Activated CD8-positive, alpha-beta T cell treated with anti-CD3 and anti-CD28 coated beads for 36 hours (primary cell): ENCODE data around the gene PRELID3B. TPM values are rescaled to one million over a fixed set of nuclear protein-coding genes. Genes with fewer than 3 reads are reported as not detected.

Experiments
- ATAC-seq: fragments of 200-7000 bp; cut with Tn5 transposase; one replicate; pipeline ENCODE4 v1.10.0; 2021; ENCODE audit warnings: mild to moderate bottlenecking, moderate library complexity
- CTCF ChIA-PET: fragments of 350-600 bp; sonication (Branson Sonifier 250); formaldehyde crosslinking; loops from one replicate; lab custom pipeline; 2021; ENCODE audit warnings: antibody characterized with exemption; lab: Charles Lee
- POLR2A ChIA-PET: fragments of 350-600 bp; sonication (Branson Sonifier 250); formaldehyde crosslinking; loops from one replicate; lab custom pipeline; 2021; ENCODE audit warnings: antibody characterized with exemption; lab: Charles Lee
- DNase-seq: peaks from one replicate; pipeline ENCODE4 v3.0.0-alpha.2; 2020
- H3K27ac Mint-ChIP-seq: one replicate; pipeline ENCODE4 v1.8.0; 2021; ENCODE audit warnings: mild to moderate bottlenecking, mixed read lengths
- H3K27me3 Mint-ChIP-seq: one replicate; pipeline ENCODE4 v1.8.0; 2021; ENCODE audit warnings: mixed read lengths
- H3K36me3 Mint-ChIP-seq: one replicate; pipeline ENCODE4 v1.8.0; 2021; ENCODE audit warnings: low read depth, mixed read lengths
- H3K4me1 Mint-ChIP-seq: one replicate; pipeline ENCODE4 v1.8.0; 2021; ENCODE audit warnings: low read depth, mixed read lengths
- H3K4me3 Mint-ChIP-seq: one replicate; pipeline ENCODE4 v1.8.0; 2021; ENCODE audit warnings: mild to moderate bottlenecking, moderate library complexity, mixed read lengths
- H3K9me3 Mint-ChIP-seq: one replicate; pipeline ENCODE4 v1.8.0; 2021; ENCODE audit warnings: mixed read lengths
- CTCF ChIP-seq: fragments of 200-600 bp; IDR thresholded peaks from one replicate; pipeline ENCODE4 v1.8.0; 2022; ENCODE audit warnings: antibody characterized with exemption, mild to moderate bottlenecking
- intact Hi-C: fragments of 100-400 bp; cut with micrococcal nuclease; formaldehyde crosslinking; loops from one replicate; pipeline ENCODE4 v1.10.0; 2022
- total RNA-seq, 2 experiments: library from RNA; stranded (reverse); gene quantifications; one replicate each; pipeline ENCODE4 v1.2.3, GENCODE V29; 2021

Gene PRELID3B
- total RNA-seq, 2 experiments from 2014 or later = 140 to 145 TPM

GRCh38 chr20:59030911-59031563, 11.5 kb downstream of the PRELID3B start:
- no peak for DNase-seq
- no peaks in the 10 kb centered on the region for H3K27me3 Mint-ChIP-seq
- peak overlapping the region; percentile 96 for H3K27ac Mint-ChIP-seq
- H3K36me3 Mint-ChIP-seq = peaks cover 69% of the 10 kb centered on the region
- POLR2A ChIA-PET = interaction anchor here (0.6 to 4.2 kb wide), 15 partner anchors 9 to 142 kb away, joined by 3 to 40 read pairs (median 6); partner anchors contain the start of genes NELFCD, PRELID3B, TUBB1 and ZNF831
- intact Hi-C loops = loop anchor here (5.0 kb wide), 1 partner anchor 139 kb away; no protein-coding TSS in a partner anchor
- TF ChIP-seq CTCF = no peak
- CTCF ChIA-PET = interaction anchor here (0.7 to 1.9 kb wide), 7 partner anchors 8 to 228 kb away, joined by 3 to 6 read pairs (median 4); partner anchors contain the start of gene NELFCD
- ATAC-seq = no peak
- peaks cover 74% of the 10 kb centered on the region for H3K4me1 Mint-ChIP-seq
- peak overlapping the region; percentile 78 for H3K4me3 Mint-ChIP-seq
- H3K9me3 Mint-ChIP-seq = no peaks in the 10 kb centered on the region

GRCh38 chr20:59028812-59029211, 13.8 kb downstream of the PRELID3B start:
- no peak for ATAC-seq
- Mint-ChIP-seq H3K4me3 (peak overlapping the region; percentile 45), H3K36me3 (peaks cover 63% of the 10 kb centered on the region), H3K27me3 (no peaks in the 10 kb centered on the region), H3K9me3 (no peaks in the 10 kb centered on the region), H3K4me1 (peaks cover 64% of the 10 kb centered on the region), H3K27ac (peak overlapping the region; percentile 61)
- CTCF ChIA-PET = no interaction called here
- POLR2A ChIA-PET = interaction anchor here (0.6 to 0.9 kb wide), 2 partner anchors 8 to 21 kb away, joined by 3 to 4 read pairs; no protein-coding TSS in a partner anchor
- intact Hi-C loops = no loop called here
- DNase-seq = no peak
- TF ChIP-seq CTCF = no peak

- H3K27ac Mint-ChIP-seq = peak overlapping the region; percentile 50
- CTCF ChIA-PET = interaction anchor here (1.2 to 1.3 kb wide), 2 partner anchors 16 to 180 kb away, joined by 3 to 4 read pairs; no protein-coding TSS in a partner anchor
- peaks cover 60% of the 10 kb centered on the region for H3K4me1 Mint-ChIP-seq
These were observed 14.8 kb downstream of the PRELID3B start for GRCh38 chr20:59027741-59028320.

GRCh38 chr20:59026904-59027740, 15.5 kb downstream of the PRELID3B start:
- DNase-seq (no peak), ATAC-seq (no peak)
- H3K36me3 Mint-ChIP-seq = peaks cover 64% of the 10 kb centered on the region
- no peak for TF ChIP-seq CTCF
- ChIA-PET CTCF (interaction anchor here (0.8 to 1.3 kb wide), 4 partner anchors 12 to 180 kb away, joined by 3 to 7 read pairs (median 4); no protein-coding TSS in a partner anchor), POLR2A (interaction anchor here (1.0 to 1.5 kb wide), 2 partner anchors 9 to 195 kb away, joined by 4 to 9 read pairs; partner anchors contain the start of gene TUBB1)
- no peaks in the 10 kb centered on the region for H3K27me3 Mint-ChIP-seq
- no peaks in the 10 kb centered on the region for H3K9me3 Mint-ChIP-seq
- H3K27ac Mint-ChIP-seq = peak overlapping the region; percentile 50
- intact Hi-C loops = no loop called here
- H3K4me1 Mint-ChIP-seq = peaks cover 58% of the 10 kb centered on the region
- no peak overlapping the region for H3K4me3 Mint-ChIP-seq

More at GRCh38 chr20:59027741-59028320, 14.8 kb downstream of the PRELID3B start:
- Mint-ChIP-seq H3K4me3 (no peak overlapping the region), H3K36me3 (peaks cover 61% of the 10 kb centered on the region), H3K9me3 (no peaks in the 10 kb centered on the region), H3K27me3 (no peaks in the 10 kb centered on the region)
- DNase-seq (no peak), ATAC-seq (no peak)
- POLR2A ChIA-PET = interaction anchor here (0.6 to 1.5 kb wide), 3 partner anchors 10 to 194 kb away, joined by 4 to 9 read pairs (median 5); partner anchors contain the start of gene TUBB1
- no peak for TF ChIP-seq CTCF
- intact Hi-C loops = no loop called here
